HT1080 (cell line): ENCODE data around the gene CD6. TPM values are rescaled to one million over a fixed set of nuclear protein-coding genes. Genes with fewer than 3 reads are reported as not detected.
"Not testable (repeated sequence)": the region's sequence is repeated elsewhere in the genome, so short reads cannot be mapped to it uniquely, and the experiment has no call there.

Experiments used
- DNase-seq: peaks from one replicate; pipeline ENCODE4 v3.0.0-alpha.2; 2015; ENCODE audit warnings: low read depth
- total RNA-seq: library from RNA; depleted of rRNA; stranded (reverse); fragments of >200 nt; shearing (Covaris generic); gene quantifications from 2 replicates; pipeline ENCODE4 v1.2.3, GENCODE V29; 2014

CD6 gene
- total RNA-seq, 1 experiment from 2014 or later: not detected

- no peak for DNase-seq
These were observed 78.4 kb downstream of the CD6 start for GRCh38 chr11:61049859-61050258.

DNA sequence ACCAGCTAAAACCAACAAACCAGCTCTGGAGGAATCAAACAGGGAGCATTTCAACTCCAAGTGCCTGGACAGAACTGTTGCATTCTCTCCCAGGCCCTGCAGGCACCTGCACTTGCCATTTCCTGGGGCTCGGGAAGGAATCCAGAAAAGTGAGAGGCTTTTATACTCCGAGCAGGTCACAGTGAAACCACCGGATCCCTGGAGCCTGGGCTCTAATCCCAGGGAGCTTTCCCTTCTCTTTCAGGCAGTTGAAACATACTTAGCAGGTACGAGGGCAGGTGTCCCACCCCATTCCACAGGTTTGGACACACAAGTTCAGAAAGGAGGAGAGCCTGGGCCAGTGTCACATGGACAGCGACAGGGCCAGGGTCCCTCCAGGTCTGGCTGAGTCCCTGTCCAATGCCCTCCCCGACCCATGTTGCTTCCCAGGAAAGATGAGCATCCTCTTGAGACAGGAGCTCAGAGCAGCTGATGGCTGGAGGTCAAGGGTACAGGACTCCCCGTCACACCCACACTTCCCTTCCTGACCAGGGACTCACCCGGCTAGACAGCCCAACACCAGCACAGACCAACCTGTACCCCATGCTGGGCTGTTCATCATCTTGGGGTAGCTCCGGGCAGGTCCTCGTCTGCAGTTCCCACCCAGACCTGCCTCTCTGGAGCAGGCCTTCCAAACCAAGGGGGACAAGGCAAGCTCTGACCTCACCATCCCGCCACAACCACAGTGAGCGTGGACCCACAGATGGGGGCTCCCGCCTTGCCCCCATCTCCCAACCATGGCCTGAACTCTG is 80.9 kb downstream of the CD6 start:
- DNase-seq: no peak

- DNase-seq: no peak
These were observed 81.7 kb downstream of the CD6 start for GRCh38 chr11:61053191-61053590.

GRCh38 chr11:61054513-61054912 is 83.0 kb downstream of the CD6 start:
- no peak for DNase-seq

DNA sequence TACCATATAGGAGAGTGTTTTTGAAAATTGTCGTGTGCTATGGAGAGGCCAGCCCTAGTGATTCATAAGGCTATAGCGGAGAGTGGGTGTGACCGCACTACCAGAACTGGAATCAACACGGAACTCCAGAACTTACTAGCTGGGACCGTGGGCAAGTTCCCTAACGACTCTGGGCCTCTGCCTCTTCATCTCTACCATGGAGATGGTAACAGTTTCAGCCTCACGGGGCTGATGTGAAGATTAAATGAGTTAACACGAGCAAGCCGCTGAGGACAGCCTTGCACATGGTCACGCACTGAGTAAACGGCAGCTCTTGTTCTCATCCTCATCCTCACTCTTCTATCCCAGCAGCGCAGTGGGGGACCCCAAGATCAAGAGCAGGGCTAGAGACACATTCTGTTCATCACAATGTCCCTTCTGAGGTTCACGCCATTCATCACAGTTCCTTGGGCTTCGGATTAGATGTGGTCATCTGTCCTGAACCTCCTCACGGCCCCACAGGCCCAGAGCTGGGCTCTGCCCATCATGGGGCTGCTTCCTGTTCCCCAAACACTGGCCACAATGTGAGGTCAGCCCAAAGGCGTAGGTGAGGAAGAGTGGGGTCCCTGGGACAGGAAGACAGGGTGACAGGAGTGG is 83.6 kb downstream of the CD6 start:
- no peak for DNase-seq

- DNase-seq: no peak
These were observed 84.3 kb downstream of the CD6 start for GRCh38 chr11:61055776-61056175.

DNA sequence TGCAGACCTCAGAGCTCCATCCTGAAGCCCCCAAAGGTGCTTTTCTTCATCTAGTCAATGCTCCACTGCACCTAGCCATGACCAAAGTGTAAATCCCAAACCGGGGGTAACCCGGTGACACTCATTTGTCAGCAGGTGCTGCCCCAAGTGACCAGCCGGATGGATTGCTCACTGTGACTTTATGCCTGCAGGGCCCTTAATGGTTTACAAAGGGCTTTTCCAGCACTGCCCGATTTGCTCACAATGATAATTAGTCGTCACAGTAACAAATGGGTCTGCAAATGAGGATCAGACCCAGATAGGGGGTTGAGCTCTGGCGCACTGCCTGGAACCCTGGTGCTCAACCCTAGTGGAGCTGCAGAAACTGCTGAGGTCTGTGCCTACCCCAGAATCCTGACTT is 85.1 kb downstream of the CD6 start:
- DNase-seq: no peak

GRCh38 chr11:61056981-61057380 is 85.5 kb downstream of the CD6 start:
- DNase-seq: no peak

DNA sequence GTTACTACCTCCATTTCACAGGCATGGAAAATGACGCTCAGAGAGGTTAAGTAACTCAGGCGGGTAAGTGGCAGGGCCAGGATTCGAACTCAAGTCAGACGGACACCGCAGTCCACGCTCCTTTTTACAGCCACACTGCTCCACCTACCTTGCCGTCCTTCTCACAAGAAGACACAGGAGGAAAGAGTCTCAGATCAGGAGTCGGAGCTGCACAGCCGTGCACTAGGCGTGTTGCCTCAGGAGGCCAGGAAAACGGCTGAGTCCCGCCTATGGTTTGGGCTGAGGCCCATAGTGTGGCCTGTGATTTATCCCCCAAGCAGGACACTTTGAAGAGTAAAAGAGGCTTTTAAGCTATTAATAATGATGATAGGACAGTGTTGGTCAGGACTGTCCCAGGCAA is 86.1 kb downstream of the CD6 start:
- DNase-seq: no peak

DNA sequence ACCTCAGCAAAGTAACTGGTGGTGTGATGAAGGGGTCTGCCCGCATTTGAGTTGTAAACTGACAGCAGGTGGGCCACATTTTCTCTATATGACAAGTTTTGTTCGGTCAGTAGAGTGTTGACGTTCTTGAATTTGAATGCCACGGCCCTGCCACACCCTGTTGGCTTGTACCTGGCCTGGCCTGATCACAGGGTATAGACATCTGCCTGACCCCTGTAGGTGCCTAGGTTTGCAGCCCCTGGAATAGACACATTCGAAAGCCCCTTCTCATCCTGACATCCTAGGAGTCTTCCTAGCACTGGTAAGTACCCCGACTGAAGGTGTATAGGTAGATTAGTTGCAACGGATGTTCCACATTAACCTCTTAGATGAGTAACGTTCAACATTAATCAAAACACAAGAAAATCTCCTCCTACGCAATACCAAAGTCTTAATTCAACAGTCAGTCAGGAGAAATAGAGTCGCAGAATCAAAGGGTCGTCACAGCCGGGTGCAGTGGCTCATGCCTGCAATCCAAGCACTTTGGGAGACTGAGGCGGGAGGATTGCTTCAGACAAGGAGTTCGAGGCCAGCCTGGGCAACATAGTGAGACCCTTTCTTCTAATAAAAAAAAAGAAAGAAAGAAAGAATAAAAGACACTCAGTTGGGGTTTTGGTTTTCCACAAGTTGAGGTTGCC is 87.2 kb downstream of the CD6 start:
- DNase-seq: no peak

DNA sequence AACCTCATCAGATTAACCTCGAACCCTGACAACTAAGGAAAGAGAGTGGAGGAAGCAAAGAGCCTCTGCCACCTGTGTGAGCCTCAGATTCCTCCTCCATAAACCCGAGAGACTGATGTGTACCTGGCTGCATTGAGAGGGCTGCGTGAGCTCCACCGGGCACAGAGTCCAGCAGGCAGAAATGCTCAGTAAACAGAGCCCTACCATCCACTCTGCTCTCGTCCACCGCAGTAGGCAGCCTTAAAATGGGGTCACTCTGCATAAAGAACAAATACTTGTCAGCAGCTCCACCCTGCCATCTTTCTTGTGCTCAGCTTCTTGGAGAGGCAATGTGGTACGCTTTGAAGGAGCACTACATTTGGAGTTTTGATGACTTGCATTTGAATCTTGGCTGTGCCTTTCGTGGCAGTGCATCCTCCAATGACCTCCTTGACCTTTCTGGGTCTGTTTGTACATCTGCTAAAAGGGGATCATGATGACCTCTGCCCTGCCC is 87.8 kb downstream of the CD6 start:
- no peak for DNase-seq

DNA sequence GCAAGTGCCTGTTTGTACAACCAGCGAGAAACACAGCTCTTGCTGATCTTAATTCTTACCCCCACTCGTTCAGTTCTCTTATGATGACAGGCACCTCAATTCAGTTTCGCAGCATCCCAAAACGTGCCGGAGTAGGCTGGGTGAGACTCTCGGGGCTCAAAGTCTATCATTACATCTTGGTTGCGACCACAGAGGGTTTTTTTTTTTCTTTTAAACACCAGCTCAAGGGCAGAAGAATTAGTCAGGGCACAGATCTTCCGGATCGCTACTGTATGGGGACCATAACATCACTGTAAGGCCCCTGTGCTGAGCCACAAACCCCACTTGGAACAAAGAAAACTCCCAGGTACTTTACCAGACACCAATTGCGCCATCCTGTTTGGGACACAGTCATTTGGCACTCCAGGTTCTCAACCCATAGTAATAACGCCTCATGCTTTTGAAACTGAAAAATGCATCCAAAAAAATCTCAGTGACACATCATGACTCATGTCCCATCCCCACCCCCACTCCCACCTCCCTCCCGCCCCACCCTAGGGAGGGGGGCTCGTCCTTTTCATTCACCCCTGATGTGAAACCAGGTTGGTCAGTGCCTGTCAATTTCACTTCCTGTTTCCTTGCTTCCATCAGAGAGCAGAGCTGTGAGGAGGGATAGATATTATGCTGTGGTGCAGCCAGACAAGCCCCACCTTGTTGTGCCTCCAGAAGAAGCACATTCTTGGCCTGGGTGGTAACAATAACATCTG is 89.8 kb downstream of the CD6 start:
- DNase-seq: peak; percentile 59

GRCh38 chr11:61062181-61062930 is 90.9 kb downstream of the CD6 start:
- no peak for DNase-seq

DNA sequence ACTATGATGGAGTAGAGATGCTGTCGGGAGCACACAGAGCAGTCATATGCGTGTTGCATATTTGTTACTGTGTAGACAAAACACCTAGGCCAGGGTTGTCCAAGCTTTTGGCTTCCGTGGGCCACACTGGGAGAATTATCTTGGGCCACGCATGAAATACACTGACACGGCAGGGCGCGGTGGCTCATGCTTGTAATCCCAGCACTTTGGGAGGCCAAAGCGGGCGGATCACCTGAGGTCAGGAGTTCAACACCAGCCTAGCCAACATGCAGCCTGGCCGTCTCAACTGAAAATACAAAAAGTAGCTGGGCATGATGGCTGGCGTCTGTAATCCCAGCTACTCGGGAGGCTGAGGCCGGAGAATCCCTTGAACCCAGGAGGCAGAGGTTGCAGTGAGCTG is 93.8 kb downstream of the CD6 start:
- DNase-seq: not testable (repeated sequence)

GRCh38 chr11:61065955-61066638 is 94.6 kb downstream of the CD6 start:
- no peak for DNase-seq

GRCh38 chr11:61066645-61067044 is 95.2 kb downstream of the CD6 start:
- no peak for DNase-seq

DNA sequence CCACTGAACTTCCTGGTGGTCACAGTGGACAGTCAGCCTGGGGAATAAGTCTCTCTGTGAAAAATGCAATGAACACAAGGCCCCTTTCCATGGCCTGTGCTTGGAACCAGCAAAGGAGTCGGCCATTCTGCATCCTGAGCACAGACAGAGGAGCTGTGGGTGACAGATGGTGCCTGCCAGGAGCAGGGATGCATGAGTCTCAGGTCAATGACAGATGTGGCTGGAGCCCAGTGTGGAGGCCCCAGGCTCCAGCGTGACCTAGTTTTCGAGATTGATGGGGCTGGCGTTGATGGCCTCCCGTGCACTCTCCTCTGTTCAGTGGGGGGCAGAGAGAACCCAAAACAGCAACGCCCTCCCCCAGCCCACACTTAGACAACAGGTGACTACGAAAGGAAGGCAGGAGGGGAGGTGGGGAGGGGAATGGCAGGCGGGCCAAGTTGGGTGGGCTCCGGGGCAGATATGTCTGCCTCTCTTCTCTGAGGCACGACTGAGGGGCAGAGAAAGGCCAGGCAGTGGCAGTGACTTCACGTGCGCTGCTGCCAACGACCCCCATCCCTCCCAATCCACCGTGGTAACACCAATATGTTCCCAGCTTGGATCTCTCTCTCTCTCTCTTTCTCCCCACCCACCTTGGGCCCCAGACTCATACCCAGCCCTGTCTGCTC is 96.4 kb downstream of the CD6 start:
- DNase-seq: no peak

- DNase-seq: no peak
These were observed 97.1 kb downstream of the CD6 start for GRCh38 chr11:61068581-61068980.

GRCh38 chr11:61069427-61069826 is 97.9 kb downstream of the CD6 start:
- DNase-seq: no peak
